Mammary epithelial cell (primary cell): ENCODE results near the gene MCL1.

Experiments used
- CTCF ChIP-seq, 2 donors: IDR thresholded peaks in 1 of 2; conservative IDR thresholded peaks in 1 of 2; 2 replicates each; pipeline ENCODE4 v1.5.1; 2011 to 2012; ENCODE audit warnings: inconsistent platforms in 2 of 2, low read length in 2 of 2, mild to moderate bottlenecking in 2 of 2, control low read depth in 1 of 2, low read depth in 1 of 2; ENCODE audit not compliant: insufficient read depth in 1 of 2; ENCODE audit errors: extremely low read depth in 1 of 2
- EZH2 ChIP-seq: IDR thresholded peaks from 2 replicates; pipeline ENCODE4 v1.6.1; 2012; ENCODE audit warnings: low read length, inconsistent platforms, borderline replicate concordance

GRCh38 chr1:150622303-150622975, 43.0 kb upstream of the MCL1 start:
- no peak for TF ChIP-seq CTCF (conservative IDR thresholded peaks at IDR 0.05 in 1 of 2, IDR thresholded peaks at IDR 0.05 in 1 of 2; ENCODE audit: extremely low read depth in 1 of 2, insufficient read depth in 1 of 2, low read depth in 1 of 2, low read length in 2 of 2)
- no peak for TF ChIP-seq EZH2
